Breast epithelium (tissue), 4 donors: Measurements from ENCODE around the gene CHCHD6. TPM values are rescaled to one million over a fixed set of nuclear protein-coding genes. Genes with fewer than 3 reads are reported as not detected.

Source experiments
- DNase-seq, 2 donors: peaks; one replicate each; pipeline ENCODE4 v3.0.0-alpha.2; 2019; ENCODE audit warnings: low spot score in 2 of 2
- H3K27ac ChIP-seq, 2 donors: fragments of 200-600 bp; sonication (generic) in 1 of 2; one replicate each; pipeline ENCODE4 v1.5.1; 2016 to 2019; ENCODE audit warnings: mild to moderate bottlenecking in 1 of 2
- H3K27me3 ChIP-seq, 2 donors: fragments of 200-600 bp; sonication (generic) in 1 of 2; one replicate each; pipeline versions ENCODE4 v1.5.1 to v1.6.0; 2017 to 2019; ENCODE audit warnings: control low read depth in 1 of 2, mild to moderate bottlenecking in 1 of 2
- H3K36me3 ChIP-seq: fragments of 200-600 bp; one replicate; pipeline ENCODE4 v1.5.1; 2019
- H3K4me1 ChIP-seq, 2 donors: fragments of 200-600 bp; sonication (generic); one replicate each; pipeline ENCODE4 v1.5.1; 2016 to 2019; ENCODE audit warnings: control low read depth in 1 of 2
- H3K4me3 ChIP-seq, 3 donors: fragments of 200-600 bp; sonication (generic); 1 replicate in 2 of 3; 2 replicates in 1 of 3; pipeline ENCODE4 v1.5.1; 2016 to 2019; ENCODE audit warnings: mild to moderate bottlenecking in 3 of 3, moderate library complexity in 2 of 3
- H3K9me3 ChIP-seq, 2 donors: fragments of 200-600 bp; sonication (generic) in 1 of 2; one replicate each; pipeline ENCODE4 v1.5.1; 2016 to 2019; ENCODE audit warnings: control low read depth in 1 of 2
- POLR2A ChIP-seq: fragments of 450-650 bp; IDR thresholded peaks from one replicate; pipeline ENCODE4 v1.6.1; 2016; ENCODE audit warnings: antibody characterized with exemption, mild to moderate bottlenecking, moderate library complexity
- POLR2AphosphoS5 ChIP-seq, 3 donors: sonication (generic); formaldehyde crosslinking; IDR thresholded peaks; one replicate each; pipeline ENCODE4 v1.6.1; 2017; ENCODE audit warnings: antibody characterized with exemption in 3 of 3
- intact Hi-C: fragments of 100-400 bp; cut with DNase I; formaldehyde crosslinking; loops from one replicate; pipeline ENCODE4 v1.15.1; 2023; ENCODE audit warnings: low total_unique reads
- total RNA-seq, 3 donors: library from RNA; depleted of rRNA; stranded (reverse); fragments of >200 nt; gene quantifications; one replicate each; pipeline ENCODE4 v1.1.0, GENCODE V29; 2016
- TF ChIP-seq, protein P1 (sequence below), 3 donors: fragments of 450-650 bp; IDR thresholded peaks; one replicate each; pipeline ENCODE4 v1.5.1; 2016 to 2017; ENCODE audit warnings: antibody characterized with exemption in 3 of 3, mild to moderate bottlenecking in 3 of 3, moderate library complexity in 3 of 3

Gene CHCHD6
- total RNA-seq, 3 donors from 2014 or later, result 12.2 to 21.2 (median 19.3) TPM

DNA sequence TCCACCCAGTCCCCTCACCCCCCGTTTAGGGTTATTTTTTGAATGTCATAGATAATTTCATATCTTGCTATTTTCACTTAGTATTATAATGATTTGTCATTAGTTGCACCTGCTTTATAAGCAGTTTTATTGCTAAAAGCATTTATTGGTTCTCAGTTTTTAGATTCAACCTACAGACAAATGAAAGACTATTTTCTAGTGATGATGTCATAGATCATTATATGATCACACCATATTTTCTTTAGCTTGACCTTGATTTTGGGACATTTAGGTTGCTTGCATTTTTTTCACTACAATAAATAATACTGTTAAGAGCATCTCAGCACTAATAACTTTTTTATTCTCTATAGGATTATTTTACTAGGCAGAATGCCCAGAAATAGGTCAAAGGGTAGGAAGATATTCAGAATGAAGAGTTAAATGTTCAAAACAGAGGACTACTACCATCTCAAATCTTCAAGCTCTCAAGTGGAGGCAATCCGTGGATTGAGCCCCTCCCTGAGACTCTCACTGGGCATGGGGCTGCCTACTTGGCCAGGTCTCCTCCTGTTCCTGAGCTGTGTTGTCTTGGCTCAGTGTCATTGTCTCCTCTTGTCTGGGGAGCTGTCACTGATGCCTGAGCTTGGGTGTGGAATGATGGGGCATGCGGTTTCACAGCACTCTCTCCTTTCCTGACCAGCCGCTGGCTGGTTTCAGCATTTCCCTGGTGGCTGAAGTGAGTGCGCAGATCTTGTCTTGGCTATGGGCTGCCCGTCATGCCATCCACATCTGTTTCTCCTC, 28.4 kb downstream of the CHCHD6 start:
- Histone ChIP-seq H3K36me3 (no peaks in the 10 kb centered on the region), H3K9me3 (no peaks in the 10 kb centered on the region), H3K4me3 (no peak overlapping the region), H3K27me3 (no peaks in the 10 kb centered on the region), H3K4me1 (no peaks in the 10 kb centered on the region), H3K27ac (no peak overlapping the region)
- intact Hi-C loops, result loop anchor here (5.0 kb wide), 1 partner anchor 1955 kb away; no protein-coding TSS in a partner anchor
- TF ChIP-seq POLR2AphosphoS5 (IDR thresholded peaks at IDR 0.05) (no peak), POLR2A (no peak)
- TF ChIP-seq, protein P1, sequence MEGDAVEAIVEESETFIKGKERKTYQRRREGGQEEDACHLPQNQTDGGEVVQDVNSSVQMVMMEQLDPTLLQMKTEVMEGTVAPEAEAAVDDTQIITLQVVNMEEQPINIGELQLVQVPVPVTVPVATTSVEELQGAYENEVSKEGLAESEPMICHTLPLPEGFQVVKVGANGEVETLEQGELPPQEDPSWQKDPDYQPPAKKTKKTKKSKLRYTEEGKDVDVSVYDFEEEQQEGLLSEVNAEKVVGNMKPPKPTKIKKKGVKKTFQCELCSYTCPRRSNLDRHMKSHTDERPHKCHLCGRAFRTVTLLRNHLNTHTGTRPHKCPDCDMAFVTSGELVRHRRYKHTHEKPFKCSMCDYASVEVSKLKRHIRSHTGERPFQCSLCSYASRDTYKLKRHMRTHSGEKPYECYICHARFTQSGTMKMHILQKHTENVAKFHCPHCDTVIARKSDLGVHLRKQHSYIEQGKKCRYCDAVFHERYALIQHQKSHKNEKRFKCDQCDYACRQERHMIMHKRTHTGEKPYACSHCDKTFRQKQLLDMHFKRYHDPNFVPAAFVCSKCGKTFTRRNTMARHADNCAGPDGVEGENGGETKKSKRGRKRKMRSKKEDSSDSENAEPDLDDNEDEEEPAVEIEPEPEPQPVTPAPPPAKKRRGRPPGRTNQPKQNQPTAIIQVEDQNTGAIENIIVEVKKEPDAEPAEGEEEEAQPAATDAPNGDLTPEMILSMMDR (IDR thresholded peaks at IDR 0.05), result no peak
- DNase-seq, result no peak

DNA sequence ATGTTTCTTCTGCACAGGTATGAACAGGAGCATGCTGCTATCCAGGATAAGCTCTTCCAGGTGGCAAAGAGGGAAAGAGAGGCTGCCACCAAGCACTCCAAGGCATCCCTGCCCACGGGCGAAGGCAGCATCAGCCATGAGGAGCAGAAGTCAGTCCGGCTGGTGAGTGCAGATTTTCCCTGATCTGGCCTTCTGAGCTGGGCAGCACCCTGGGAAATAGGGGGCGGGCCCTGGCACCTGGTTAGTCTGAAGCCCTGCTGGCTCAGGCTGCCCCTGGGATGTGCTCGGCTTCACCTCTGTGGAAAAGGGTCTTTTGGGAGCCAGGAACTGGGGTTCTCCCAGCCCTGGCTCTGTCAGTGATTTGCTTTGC, 29.0 kb downstream of the CHCHD6 start:
- no peak for DNase-seq
- no peak overlapping the region for H3K27ac ChIP-seq
- no peak overlapping the region for H3K4me3 ChIP-seq
- H3K4me1 ChIP-seq, result no peaks in the 10 kb centered on the region
- H3K27me3 ChIP-seq, result no peaks in the 10 kb centered on the region
- intact Hi-C loops, result loop anchor here (5.0 kb wide), 1 partner anchor 1954 kb away; no protein-coding TSS in a partner anchor
- no peaks in the 10 kb centered on the region for H3K36me3 ChIP-seq
- no peaks in the 10 kb centered on the region for H3K9me3 ChIP-seq
- TF ChIP-seq POLR2A (no peak), POLR2AphosphoS5 (IDR thresholded peaks at IDR 0.05) (no peak)
- TF ChIP-seq, protein P1 (IDR thresholded peaks at IDR 0.05), result no peak

DNA sequence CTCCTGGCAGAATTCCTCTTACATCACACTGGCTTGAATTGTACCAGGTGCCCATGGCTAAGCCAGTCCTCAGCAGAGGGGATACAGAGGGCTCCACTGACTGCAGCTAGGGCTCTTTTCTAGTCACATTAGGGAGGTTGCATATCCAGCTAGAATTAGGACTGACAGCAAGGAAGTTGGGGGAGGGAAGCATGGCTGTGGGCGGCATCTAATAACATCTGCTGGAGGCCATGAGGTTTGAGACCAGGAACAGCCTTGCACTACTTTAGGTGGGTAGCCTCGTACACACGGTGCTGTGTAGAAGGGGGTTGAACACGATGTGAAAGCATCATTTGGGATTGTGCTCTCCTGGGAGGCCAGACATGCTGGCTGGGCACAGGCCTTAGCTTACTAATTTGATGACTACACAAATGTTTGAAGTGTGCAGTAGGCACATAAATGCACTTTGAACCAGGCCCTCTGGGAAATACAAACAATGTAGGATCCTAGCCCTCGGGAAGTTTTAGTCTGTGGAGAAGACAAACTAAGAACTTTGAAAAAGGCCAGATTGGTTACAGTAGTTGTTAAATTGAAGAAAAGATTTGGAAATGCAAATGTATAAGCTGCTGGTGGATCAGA, 30.2 kb downstream of the CHCHD6 start:
- Histone ChIP-seq H3K27me3 (no peaks in the 10 kb centered on the region), H3K36me3 (no peaks in the 10 kb centered on the region), H3K27ac (no peak overlapping the region), H3K9me3 (peaks cover 0 to 7% of the 10 kb centered on the region in 2 donors), H3K4me1 (no peaks in the 10 kb centered on the region), H3K4me3 (no peak overlapping the region)
- TF ChIP-seq, protein P1 (IDR thresholded peaks at IDR 0.05), result no peak
- no peak for TF ChIP-seq POLR2A
- TF ChIP-seq POLR2AphosphoS5 (IDR thresholded peaks at IDR 0.05), result no peak
- intact Hi-C loops, result loop anchor here (5.0 kb wide), 1 partner anchor 1953 kb away; no protein-coding TSS in a partner anchor
- no peak for DNase-seq

DNA sequence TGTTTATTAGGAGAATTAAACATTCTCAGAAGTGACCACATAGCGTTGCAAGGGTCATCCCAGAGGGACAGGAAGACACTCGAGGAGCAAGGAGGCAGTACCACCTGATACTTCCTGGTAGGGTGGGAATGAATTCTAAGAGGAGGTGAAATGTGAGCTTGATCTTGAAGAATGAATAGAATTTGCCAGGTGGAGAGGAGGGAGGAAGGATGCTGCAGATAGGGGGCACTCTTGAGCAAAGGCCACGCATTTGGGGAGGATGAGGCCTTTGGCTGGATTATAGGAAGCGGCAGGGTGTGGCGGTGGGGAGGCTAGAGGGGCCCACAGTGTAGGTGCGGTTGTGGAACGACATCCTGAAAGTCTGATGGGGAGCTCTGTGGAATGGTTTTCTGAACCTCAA, 33.5 kb downstream of the CHCHD6 start:
- intact Hi-C loops, result no loop called here
- no peak overlapping the region for H3K4me3 ChIP-seq
- no peak overlapping the region for H3K27ac ChIP-seq
- no peak for TF ChIP-seq POLR2AphosphoS5 (IDR thresholded peaks at IDR 0.05)
- TF ChIP-seq POLR2A, result no peak
- TF ChIP-seq, protein P1 (IDR thresholded peaks at IDR 0.05), result no peak
- peaks cover 8 to 18% of the 10 kb centered on the region in 2 donors for H3K9me3 ChIP-seq
- H3K36me3 ChIP-seq, result no peaks in the 10 kb centered on the region
- no peaks in the 10 kb centered on the region for H3K27me3 ChIP-seq
- no peak for DNase-seq
- H3K4me1 ChIP-seq, result no peaks in the 10 kb centered on the region

DNA sequence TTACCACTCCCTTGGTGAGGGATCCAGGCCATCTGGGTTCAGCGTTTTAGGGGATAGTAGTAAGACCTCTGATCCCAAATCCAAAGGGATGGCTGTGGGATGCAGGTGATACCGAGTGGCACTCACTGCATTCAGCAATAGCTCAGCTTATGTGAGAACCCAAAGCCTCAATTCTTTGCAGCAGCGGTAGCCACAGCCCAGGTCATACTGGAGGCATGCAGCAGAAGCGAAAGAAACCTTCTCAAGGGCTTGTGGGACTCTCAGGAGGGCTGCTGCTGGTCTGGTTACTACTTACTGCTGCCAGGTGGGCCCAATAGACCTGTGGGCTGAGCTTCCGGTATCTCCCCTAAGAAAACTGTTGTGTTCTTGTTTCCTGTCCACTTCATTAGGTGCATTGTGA, 38.0 kb downstream of the CHCHD6 start:
- Histone ChIP-seq H3K27me3 (no peaks in the 10 kb centered on the region), H3K27ac (no peak overlapping the region), H3K36me3 (no peaks in the 10 kb centered on the region), H3K9me3 (peaks cover 8 to 18% of the 10 kb centered on the region in 2 donors), H3K4me1 (no peaks in the 10 kb centered on the region), H3K4me3 (no peak overlapping the region)
- no peak for DNase-seq
- intact Hi-C loops, result no loop called here
- TF ChIP-seq, protein P1 (IDR thresholded peaks at IDR 0.05), result no peak
- TF ChIP-seq POLR2A, result no peak
- no peak for TF ChIP-seq POLR2AphosphoS5 (IDR thresholded peaks at IDR 0.05)
